GM21381 (cell line): ENCODE results near the gene MRPL51.
"Not testable (repeated sequence)": the region's sequence is repeated elsewhere in the genome, so short reads cannot be mapped to it uniquely, and the experiment has no call there.

Experiments used
- ATAC-seq: cut with Tn5 transposase; IDR thresholded peaks from one replicate; pipeline ENCODE4 v1.9.1; 2021; ENCODE audit warnings: mild to moderate bottlenecking, moderate library complexity; ENCODE audit not compliant: unreplicated experiment

The MRPL51 gene

DNA sequence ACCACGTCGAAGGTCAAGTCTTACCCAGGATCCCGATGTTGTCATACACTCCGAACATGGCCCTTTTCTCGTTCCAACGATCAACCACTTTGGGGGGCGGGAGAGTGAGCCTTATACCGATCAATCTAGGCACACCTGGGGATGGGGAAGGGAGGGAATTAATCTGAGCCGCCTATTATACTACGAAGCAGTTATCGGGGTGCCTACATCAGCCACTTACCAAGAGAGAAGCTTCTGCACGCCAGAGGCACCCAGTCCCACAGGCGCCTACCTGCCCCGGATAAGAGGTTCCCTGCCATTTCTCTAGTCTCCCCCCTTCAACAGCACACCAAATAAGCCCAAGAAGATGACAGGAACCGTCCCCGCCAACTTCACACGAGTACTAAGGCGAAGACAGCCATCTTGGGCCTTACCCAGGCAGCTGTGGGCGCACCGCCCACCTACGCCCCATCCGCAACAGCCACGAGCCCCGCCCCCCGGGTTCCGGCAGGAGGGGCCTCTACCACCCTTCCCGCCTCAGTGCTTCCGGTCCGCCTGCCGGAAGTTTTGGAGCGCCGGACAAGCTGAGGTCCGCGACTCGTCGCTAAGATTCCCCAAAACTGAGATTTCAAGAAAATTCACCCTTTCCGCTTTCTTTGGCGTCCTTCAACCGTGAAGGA lies at the start of gene MRPL51:
TSS of gene MRPL51 (minus strand) at position 425 of the 659 bp plus-strand sequence. CDS start at position 299, 126 bp downstream.
- ATAC-seq, result peak; percentile 77

- ATAC-seq, result no peak
Observed at GRCh38 chr12:6542209-6543009, 49.3 kb upstream of the MRPL51 start.

- no peak for ATAC-seq
Observed at GRCh38 chr12:6541371-6542165, 48.5 kb upstream of the MRPL51 start.

- ATAC-seq, result no peak
Observed at GRCh38 chr12:6540181-6540877, 47.3 kb upstream of the MRPL51 start.

DNA sequence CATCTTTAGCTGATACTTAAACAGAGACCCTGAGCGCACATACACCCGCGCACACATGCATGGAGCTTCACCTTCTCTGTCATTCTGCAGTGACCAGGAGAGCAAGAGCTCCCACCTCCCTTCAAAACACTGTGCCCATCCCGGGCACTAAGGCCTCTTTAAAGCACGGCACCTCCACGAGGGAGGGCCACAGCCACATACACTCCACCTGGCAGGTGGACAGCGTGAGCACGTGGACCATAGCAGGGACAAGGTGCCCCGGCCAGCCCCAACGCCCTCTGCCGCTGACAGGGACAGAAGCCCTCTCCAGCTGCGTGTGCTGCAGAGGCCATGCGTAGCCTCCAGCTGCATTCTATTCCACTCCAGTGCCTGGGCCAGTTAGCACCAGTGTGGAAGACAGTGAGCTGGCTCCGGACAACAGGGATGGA lies 46.7 kb upstream of the MRPL51 start:
- ATAC-seq, result no peak

- ATAC-seq, result no peak
Observed at GRCh38 chr12:6539314-6539682, 46.2 kb upstream of the MRPL51 start.

DNA sequence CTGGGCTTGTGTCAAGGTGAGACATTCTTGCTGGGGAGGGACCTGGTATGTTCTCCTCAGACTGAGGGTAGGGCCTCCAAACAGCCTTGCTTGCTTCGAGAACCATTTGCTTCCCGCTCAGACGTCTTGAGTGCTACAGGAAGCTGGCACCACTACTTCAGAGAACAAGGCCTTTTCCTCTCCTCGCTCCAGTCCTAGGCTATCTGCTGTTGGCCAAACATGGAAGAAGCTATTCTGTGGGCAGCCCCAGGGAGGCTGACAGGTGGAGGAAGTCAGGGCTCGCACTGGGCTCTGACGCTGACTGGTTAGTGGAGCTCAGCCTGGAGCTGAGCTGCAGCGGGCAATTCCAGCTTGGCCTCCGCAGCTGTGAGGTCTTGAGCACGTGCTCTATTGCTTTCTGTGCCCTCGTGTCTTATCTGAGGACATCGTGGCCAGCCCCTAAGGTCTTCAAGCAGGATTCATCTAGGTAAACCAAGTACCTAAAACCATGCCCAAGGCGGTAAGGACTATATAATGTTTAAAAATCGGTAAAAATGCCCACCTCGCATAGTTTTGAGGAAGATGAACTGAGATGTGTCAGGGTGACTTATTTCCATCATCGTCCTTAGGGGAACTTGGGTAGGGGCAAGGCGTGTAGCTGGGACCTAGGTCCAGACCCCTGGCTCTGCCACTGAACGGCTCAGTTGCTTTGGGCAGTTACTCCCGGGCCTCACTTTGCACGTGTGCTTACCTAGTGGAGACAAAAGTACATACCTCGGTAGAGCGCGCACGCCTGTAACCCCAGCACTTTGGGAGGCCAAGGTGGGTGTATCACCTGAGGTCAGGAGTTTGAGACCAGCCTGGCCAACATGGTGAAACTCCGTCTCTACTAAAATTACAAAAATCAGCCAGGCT lies 45.6 kb upstream of the MRPL51 start:
- no peak for ATAC-seq

DNA sequence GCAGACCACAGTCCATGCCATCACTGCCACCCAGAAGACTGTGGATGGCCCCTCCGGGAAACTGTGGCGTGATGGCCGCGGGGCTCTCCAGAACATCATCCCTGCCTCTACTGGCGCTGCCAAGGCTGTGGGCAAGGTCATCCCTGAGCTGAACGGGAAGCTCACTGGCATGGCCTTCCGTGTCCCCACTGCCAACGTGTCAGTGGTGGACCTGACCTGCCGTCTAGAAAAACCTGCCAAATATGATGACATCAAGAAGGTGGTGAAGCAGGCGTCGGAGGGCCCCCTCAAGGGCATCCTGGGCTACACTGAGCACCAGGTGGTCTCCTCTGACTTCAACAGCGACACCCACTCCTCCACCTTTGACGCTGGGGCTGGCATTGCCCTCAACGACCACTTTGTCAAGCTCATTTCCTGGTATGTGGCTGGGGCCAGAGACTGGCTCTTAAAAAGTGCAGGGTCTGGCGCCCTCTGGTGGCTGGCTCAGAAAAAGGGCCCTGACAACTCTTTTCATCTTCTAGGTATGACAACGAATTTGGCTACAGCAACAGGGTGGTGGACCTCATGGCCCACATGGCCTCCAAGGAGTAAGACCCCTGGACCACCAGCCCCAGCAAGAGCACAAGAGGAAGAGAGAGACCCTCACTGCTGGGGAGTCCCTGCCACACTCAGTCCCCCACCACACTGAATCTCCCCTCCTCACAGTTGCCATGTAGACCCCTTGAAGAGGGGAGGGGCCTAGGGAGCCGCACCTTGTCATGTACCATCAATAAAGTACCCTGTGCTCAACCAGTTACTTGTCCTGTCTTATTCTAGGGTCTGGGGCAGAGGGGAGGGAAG lies 44.7 kb upstream of the MRPL51 start:
- ATAC-seq, result not testable (repeated sequence)

DNA sequence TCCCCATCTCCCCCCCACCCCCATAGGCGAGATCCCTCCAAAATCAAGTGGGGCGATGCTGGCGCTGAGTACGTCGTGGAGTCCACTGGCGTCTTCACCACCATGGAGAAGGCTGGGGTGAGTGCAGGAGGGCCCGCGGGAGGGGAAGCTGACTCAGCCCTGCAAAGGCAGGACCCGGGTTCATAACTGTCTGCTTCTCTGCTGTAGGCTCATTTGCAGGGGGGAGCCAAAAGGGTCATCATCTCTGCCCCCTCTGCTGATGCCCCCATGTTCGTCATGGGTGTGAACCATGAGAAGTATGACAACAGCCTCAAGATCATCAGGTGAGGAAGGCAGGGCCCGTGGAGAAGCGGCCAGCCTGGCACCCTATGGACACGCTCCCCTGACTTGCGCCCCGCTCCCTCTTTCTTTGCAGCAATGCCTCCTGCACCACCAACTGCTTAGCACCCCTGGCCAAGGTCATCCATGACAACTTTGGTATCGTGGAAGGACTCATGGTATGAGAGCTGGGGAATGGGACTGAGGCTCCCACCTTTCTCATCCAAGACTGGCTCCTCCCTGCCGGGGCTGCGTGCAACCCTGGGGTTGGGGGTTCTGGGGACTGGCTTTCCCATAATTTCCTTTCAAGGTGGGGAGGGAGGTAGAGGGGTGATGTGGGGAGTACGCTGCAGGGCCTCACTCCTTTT lies 44.0 kb upstream of the MRPL51 start:
- ATAC-seq, result no peak

DNA sequence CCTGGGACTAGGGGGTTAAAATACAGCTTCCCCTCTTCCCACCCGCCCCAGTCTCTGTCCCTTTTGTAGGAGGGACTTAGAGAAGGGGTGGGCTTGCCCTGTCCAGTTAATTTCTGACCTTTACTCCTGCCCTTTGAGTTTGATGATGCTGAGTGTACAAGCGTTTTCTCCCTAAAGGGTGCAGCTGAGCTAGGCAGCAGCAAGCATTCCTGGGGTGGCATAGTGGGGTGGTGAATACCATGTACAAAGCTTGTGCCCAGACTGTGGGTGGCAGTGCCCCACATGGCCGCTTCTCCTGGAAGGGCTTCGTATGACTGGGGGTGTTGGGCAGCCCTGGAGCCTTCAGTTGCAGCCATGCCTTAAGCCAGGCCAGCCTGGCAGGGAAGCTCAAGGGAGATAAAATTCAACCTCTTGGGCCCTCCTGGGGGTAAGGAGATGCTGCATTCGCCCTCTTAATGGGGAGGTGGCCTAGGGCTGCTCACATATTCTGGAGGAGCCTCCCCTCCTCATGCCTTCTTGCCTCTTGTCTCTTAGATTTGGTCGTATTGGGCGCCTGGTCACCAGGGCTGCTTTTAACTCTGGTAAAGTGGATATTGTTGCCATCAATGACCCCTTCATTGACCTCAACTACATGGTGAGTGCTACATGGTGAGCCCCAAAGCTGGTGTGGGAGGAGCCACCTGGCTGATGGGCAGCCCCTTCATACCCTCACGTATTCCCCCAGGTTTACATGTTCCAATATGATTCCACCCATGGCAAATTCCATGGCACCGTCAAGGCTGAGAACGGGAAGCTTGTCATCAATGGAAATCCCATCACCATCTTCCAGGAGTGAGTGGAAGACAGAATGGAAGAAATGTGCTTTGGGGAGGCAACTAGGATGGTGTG lies 43.1 kb upstream of the MRPL51 start:
- no peak for ATAC-seq

GRCh38 chr12:6535697-6535946 lies 42.6 kb upstream of the MRPL51 start:
- no peak for ATAC-seq

DNA sequence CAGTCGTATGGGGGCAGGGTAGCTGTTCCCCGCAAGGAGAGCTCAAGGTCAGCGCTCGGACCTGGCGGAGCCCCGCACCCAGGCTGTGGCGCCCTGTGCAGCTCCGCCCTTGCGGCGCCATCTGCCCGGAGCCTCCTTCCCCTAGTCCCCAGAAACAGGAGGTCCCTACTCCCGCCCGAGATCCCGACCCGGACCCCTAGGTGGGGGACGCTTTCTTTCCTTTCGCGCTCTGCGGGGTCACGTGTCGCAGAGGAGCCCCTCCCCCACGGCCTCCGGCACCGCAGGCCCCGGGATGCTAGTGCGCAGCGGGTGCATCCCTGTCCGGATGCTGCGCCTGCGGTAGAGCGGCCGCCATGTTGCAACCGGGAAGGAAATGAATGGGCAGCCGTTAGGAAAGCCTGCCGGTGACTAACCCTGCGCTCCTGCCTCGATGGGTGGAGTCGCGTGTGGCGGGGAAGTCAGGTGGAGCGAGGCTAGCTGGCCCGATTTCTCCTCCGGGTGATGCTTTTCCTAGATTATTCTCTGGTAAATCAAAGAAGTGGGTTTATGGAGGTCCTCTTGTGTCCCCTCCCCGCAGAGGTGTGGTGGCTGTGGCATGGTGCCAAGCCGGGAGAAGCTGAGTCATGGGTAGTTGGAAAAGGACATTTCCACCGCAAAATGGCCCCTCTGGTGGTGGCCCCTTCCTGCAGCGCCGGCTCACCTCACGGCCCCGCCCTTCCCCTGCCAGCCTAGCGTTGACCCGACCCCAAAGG lies 42.1 kb upstream of the MRPL51 start:
- peak; percentile 3 for ATAC-seq

DNA sequence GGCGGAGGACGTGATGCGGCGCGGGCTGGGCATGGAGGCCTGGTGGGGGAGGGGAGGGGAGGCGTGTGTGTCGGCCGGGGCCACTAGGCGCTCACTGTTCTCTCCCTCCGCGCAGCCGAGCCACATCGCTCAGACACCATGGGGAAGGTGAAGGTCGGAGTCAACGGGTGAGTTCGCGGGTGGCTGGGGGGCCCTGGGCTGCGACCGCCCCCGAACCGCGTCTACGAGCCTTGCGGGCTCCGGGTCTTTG lies 41.6 kb upstream of the MRPL51 start:
- ATAC-seq, result no peak

GRCh38 chr12:6533923-6534694 lies 41.0 kb upstream of the MRPL51 start, which contains the start of gene GAPDH:
Gene GAPDH, plus strand, starts transcription at chr12:6534517. Its CDS starts 316 bp downstream, at chr12:6534833.
- ATAC-seq, result peak; percentile 60

- no peak for ATAC-seq
Observed at GRCh38 chr12:6533653-6533922, 40.5 kb upstream of the MRPL51 start.

- ATAC-seq, result peak; percentile 3
Observed at GRCh38 chr12:6532927-6533652, 40.0 kb upstream of the MRPL51 start.
